SHP77 treated with DMSO at 0.1 percent for 48 hours (cell line): ENCODE measurements around the gene IL18BP.

Source experiments
- DNase-seq: peaks from one replicate; lab custom pipeline; 2025; lab: John Stamatoyannopoulos, UW

Gene IL18BP

DNA sequence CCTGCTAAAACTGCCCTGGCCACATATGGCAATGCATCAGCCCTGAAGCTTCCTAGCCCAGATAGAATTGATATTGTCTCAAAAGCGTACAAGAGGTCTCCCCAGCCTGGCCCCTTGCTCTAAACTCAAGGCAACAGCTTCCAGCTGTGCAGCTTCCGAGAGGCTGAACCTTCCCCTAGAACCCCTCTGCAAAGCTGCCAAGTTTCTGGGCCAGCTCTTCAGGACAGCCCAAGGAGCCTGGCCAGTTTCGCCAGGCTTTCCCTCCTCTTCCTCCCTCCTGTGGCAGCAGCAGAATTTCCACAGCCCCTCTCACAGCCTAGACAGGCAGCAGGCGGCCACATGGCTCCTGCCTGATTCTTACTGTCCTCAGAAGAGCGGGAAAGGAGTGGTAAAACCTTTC, 47.1 kb downstream of the IL18BP start:
- DNase-seq = no peak

GRCh38 chr11:72048766-72049460, 50.2 kb downstream of the IL18BP start:
- DNase-seq = no peak
